GM03348 (cell line): Measurements from ENCODE around the gene NRBP1.

Source experiments
- DNase-seq: peaks from one replicate; pipeline ENCODE4 v3.0.0; 2012; ENCODE audit warnings: low spot score

Gene NRBP1

DNA sequence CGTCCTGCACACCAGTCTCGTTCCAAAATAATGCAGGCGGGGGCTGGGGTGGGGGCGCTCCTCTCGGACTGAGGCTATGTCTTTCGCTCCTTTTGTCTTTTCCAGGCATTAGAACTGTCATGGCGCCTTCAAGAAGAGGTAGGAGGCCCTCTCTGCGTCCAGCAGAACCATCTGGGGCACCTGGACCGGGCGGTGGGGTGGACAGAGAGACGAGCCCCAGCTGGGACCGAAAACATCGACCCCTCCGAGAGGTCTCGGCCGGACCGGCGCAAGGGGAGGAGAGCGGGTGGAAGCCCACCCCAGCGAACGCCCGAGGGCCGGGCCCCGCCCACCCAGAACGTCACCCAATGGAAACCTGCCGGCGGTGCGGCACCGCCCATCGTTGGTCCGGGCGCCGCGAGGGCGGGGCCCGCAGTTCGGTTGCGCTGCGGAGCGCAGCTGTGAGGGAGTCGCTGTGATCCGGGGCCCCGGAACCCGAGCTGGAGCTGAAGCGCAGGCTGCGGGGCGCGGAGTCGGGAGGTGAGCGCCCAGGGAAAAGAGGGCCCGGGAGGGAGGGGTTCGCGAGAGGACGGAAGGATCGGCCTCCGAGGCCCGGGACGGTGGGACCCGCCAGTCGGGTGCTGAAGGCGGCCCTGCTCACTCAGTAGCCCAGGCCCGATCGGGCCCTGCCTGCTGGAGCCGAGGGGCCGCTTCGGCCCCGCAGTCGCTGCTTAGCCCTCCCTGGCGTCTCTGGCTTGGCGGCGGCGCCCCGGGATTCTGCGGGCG is at the start of gene NRBP1:
TSS of gene NRBP1 (plus strand) at position 419 of the 765 bp plus-strand sequence. CDS start 4,643 bp downstream, outside the sequence.
- peak; percentile 98 for DNase-seq

DNA sequence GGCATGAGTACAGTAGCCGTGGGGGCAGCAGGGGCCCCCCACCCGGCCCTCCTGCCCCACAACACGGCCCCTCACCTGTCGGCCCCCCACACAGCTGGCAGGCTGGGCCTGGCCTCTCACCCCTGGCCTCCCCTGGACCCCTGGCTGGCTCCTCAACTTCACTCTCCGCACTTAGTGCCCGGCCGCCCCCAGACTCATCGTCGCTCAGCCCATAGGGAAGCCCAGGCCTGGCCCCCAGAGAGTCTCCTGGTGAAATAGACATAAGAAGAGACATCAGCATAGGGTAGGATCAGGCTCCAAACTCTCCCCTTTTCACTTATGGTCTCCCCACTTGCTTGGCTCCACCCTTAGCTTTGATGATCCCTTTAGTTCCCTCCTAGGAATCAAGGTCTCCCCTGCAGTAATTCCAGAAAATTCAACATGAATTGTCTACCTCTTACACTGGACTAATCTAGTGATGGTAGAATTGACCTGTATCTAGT is 49.6 kb upstream of the NRBP1 start:
- no peak for DNase-seq

- no peak for DNase-seq
Measured at GRCh38 chr2:27379383-27379835, 49.0 kb upstream of the NRBP1 start.

DNA sequence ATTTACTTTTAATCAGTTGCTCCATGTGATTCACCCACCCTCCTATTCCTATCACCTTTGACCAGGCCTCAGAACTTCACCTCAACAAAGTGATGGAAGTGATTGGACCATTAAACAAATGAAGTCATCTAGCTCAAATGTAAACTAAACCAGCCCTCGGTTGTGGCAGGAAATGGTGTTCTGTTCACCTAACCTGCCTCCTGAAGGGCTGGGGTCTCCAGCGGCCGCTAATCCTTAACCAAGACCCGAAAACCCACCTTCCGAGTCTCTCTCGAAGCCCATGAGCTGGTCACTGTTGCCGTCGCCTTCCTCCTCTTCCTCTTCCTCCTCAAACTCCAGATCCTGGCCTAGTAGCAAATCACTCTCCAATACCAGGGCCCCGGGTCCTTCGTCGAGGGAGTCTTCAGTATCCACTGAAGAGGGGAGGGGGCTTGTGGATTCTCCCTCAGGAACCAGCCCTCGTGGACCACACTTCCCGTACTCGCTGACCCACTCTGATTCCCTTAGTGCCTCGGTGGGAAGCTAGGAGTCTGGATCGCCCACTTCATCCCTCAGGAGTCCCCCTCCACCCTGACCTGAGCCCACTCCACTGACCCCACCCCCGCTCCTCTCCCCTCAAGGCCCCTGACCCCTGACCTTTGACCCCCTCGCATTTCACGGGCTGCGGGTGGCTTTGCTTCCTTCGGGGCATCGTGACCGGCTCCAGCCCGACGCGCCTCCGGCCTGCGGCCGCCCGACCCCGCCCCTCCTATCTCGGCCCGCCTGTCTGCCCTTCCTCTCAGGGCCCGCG is 48.4 kb upstream of the NRBP1 start:
- peak; percentile 17 for DNase-seq

- peak; percentile 98 for DNase-seq
Measured at GRCh38 chr2:27380626-27381545, 47.5 kb upstream of the NRBP1 start, which contains the start of gene ZNF513. Gene ZNF513, minus strand, starts transcription at chr2:27380734. Its CDS starts 208 bp downstream, at chr2:27380526.

DNA sequence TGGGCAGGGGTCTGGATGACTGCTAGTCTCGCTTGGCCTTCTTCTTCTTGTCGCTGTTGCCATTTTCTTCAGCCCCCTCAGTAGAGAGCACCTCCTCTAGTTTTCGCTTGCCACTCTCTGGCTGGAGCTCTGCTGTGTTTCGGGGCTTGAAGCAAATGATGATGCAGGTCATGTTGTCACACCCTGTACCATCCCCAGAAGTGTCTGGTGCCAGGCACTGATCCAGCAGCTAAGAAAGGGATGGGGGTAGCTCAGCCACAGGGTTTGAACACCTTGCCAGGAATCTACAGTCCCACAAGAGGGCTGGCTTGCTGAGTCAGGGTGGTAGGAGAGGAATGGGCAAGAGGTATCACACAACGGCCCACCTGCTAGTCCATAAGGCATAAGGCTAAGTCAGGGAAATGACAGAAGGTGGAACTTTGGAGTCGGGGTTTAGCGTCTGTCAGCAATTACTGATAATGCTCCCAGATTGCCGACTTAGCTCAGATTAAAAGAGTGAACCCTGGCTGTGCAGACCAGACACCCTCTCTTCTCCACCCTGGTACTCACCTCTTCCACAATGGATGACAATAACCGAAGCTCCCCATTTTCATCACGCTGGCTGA is 46.8 kb upstream of the NRBP1 start:
- DNase-seq, result no peak

- no peak for DNase-seq
Measured at GRCh38 chr2:27390822-27391679, 37.4 kb upstream of the NRBP1 start.

- DNase-seq, result no peak
Measured at GRCh38 chr2:27393225-27393624, 35.2 kb upstream of the NRBP1 start.

- no peak for DNase-seq
Measured at GRCh38 chr2:27398962-27399361, 29.5 kb upstream of the NRBP1 start.

GRCh38 chr2:27400348-27401135 is 27.9 kb upstream of the NRBP1 start:
- no peak for DNase-seq

DNA sequence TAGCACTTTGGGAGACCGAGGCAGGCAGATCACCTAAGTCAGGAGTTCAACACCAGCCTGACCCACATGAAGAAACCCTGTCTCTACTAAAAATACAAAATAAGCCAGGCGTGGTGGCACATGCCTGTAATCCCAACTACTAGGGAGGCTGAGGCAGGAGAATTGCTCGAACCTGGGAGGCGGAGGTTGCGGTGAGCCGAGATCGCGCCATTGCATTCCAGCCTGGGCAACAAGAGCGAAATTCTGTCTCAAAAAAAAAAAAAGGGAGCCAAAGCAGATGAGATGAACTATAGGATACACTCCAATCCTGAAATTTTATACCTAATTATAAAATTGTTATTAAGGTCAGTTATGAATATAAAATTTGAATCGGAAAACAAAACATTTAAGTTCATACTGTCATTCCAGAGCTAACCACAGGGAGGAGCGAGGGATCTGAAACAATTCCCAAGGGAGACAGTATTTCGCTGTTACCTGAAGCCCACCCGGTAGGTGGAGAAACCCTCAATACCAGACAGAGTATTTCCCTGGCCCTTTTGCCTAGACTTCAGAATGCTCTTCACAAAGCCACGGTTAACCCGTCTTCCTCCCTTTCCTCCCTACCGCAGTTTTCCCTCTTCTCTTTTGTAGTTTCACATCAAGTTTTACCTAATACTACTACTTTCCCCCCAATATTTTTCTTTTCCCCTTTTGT is 20.5 kb upstream of the NRBP1 start:
- DNase-seq, result peak; percentile 61

DNA sequence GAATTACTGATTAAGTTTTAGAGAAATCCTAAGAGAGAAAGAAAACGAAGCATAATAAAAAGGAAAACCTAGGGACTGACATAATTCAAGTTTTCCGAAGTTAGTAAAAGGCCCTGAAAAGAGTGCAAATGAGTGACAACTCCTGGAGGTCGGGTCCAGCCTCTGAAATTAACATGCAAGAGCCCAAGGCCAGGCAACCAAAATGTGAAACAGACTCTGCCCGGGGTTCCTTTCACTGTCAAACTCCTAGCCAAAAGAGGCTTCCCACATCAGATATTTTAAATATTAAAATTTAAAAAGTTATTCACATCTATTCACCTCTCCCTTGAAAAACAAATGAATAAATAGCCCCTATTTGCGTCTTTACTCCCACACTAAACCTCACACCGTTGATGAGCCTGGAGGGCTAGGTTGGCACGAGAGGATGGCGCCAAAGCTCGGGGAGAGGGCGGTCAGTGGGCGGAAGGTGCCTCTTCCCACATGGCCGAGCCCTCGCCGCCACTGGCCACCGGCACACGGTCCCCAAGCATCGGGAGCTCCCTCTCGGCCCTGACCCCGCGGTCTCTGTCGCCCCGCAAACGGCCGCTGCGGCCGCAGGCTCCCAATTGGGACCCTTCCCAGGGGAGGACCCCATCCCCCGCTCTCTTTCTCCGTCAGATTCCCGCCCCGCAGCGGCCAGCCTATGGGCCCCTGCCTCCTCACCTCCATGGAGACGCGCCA is 19.7 kb upstream of the NRBP1 start:
- peak; percentile 48 for DNase-seq

DNA sequence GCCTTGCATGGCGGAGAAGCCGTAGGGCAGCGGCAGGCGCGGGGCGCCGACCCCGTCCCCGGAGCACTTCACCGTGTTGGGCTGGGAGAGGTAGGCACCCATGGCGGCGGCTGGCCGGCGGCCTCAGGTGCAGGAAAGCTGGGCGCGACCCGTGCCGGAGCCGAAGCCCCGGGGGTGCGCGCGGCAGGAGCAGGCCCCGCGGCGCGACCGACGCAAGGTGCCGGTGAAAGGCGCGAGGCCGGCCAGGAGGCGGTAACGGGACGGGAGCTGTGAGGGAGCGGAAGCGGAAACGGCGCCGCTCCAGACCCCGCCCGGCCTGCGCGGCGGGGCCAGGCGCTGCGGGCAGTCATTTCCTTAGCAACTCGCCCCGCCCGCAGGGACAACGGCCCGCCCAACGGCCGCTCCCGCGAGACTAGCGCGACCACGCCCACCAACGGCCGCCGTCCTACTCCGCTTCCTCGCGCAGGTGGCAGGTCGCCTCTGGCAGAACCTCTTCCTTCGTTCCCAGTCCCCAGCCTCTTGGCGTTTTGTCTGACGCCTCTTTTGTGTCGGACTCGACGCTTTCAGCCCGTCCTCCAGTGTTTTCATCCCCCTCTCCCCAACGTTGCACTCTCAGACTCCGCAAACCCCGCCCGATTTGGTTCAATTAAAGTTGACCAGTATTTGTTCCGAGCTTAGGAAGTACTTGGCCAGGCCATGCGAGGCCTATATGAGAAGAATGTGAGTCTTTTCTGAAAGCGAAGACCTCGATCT is 18.9 kb upstream of the NRBP1 start, which contains the start of gene PPM1G:
TSS of gene PPM1G (minus strand) at position 271 of the 753 bp plus-strand sequence. CDS start at position 102, 169 bp downstream.
- DNase-seq, result peak; percentile 98

DNA sequence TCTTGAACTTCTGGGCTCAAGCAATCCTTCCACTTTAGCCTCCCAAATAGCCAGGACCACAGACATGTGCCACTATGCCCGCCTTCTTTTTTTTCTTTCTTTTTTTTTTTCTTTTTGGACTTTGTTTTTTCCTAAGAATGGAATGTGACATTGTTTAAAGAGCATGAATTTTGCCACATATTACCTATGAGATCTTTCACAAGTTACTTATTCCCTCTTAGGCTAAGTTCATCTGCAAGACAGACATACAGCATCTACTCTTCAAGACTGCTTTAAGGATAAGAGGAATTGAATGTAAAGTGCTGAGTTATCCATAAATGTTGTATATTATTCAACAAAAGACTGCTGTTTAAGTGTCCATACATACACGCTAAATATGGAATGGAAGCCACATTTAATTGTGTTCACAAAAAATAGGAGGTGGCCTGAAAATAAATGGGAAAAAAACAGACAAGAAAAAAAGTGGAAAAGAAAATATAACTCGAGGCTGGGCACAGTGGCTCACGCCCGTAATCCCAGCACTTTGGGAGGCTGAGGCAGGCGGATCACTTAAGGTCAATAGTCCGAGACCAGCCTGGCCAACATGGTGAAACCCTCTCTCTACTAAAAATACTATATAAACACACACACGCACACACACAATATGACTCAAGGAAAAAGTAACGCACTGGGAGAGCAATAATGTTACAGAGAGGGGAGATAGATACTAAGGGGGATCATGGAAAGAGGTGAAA is 15.8 kb upstream of the NRBP1 start:
- DNase-seq, result no peak

DNA sequence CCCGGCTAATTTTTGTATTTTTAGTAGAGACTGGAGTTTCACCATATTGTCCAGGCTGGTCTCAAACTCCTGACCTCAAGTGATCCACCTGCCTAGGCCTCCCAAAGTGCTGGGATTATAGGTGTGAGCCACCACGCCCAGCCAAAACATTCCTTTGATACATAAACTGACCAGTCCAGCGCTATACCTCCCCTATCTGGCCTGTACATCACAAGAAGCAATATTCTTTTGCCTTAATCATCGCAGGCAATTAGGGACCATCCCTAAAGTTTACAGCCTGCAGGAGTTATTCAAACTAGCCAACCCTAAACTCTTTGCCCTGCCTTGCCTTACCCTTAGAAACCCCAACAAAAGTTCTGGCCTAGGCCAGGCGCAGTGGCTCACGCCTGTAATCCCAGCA is 12.3 kb upstream of the NRBP1 start:
- DNase-seq, result no peak

DNA sequence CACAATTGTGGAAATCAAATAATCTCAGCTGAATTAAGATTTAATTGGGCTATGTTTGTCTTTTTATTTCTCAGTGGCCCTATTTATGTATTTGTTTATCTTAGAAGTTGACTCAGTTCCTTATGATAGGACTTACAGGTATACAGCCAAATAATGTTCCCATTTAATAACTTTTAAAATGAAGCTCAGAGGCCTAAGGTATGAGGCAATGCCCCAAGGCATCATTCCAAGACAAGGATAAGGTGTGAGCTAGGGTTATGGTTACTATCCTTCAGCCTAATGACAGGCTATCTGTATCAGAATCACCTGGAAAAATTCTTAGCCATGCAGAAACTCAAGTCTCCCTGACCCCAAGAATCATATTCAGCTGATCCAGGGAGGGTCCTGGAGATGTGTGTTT is 7.4 kb upstream of the NRBP1 start:
- no peak for DNase-seq
